ENCODE measurements around the gene CSTPP1.

Gene CSTPP1

DNA sequence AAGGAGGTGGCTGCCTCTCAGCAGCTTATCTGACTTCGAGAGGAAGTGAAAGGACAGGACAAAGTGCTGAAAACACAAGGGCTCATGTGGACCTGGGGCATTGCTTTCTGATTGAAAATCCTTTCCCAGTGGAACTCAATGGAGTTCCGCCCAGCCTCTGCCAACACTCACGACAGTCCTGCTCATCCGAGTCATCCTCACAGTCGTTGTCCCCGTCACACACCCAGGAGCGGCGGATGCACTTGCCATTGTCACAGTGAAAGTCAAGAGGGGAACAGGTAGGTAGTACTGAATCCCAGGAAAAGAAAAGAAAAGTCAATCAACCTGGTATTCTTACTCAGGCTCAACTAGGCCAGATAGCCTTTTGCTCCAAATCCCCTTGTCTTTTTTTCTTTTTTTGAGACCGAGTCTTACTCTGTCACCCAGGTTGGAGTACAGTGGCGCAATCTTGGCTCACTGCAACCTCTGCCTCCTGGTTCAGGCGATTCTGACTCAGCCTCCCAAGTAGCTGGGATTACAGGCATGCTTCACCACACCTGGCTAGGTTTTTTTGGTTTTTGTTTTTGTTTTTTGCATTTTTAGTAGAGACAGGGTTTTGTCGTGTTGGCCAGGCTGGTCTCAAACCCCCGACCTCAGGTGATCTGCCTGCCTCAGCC lies 36.3 kb upstream of the CSTPP1 start:
- Histone ChIP-seq H3K27me3 (ENCODE audit: insufficient read depth, poor library complexity, severe bottlenecking) (no peaks in the 10 kb centered on the region), H3K9me3 (ENCODE audit: severe bottlenecking) (no peaks in the 10 kb centered on the region), H3K4me3 (ENCODE audit: severe bottlenecking) (no peak overlapping the region), H3K36me3 (ENCODE audit: low read depth) (no peaks in the 10 kb centered on the region), H3K27ac (ENCODE audit: poor library complexity, severe bottlenecking) (no peak overlapping the region), H3K4me1 (ENCODE audit: insufficient read depth, poor library complexity, severe bottlenecking) (no peaks in the 10 kb centered on the region)
- DNase-seq (ENCODE audit: low spot score) (no peak), ATAC-seq (ENCODE audit: low read depth) (peak; percentile 70)
- TF ChIP-seq, protein P1, sequence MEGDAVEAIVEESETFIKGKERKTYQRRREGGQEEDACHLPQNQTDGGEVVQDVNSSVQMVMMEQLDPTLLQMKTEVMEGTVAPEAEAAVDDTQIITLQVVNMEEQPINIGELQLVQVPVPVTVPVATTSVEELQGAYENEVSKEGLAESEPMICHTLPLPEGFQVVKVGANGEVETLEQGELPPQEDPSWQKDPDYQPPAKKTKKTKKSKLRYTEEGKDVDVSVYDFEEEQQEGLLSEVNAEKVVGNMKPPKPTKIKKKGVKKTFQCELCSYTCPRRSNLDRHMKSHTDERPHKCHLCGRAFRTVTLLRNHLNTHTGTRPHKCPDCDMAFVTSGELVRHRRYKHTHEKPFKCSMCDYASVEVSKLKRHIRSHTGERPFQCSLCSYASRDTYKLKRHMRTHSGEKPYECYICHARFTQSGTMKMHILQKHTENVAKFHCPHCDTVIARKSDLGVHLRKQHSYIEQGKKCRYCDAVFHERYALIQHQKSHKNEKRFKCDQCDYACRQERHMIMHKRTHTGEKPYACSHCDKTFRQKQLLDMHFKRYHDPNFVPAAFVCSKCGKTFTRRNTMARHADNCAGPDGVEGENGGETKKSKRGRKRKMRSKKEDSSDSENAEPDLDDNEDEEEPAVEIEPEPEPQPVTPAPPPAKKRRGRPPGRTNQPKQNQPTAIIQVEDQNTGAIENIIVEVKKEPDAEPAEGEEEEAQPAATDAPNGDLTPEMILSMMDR (IDR thresholded peaks at IDR 0.05; ENCODE audit: poor library complexity, severe bottlenecking) = no peak

DNA sequence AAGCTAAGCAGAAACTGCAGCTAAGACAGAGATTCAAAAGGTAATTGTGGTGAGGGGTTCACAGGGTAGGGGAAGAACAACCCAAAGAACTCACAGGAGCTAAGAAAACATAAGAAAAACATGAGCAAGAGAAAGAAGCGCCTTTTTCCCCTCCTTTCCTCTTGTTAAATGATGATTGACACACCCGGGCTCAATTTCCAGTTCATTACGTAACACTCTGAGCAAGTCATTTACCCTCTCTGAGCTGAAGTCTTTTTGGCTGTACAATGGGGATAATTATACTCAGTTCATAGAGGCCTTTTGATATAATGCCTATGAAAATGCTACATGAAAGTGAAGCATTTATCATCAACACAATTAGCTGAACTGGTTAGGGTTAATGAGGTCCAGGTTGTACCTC lies 35.4 kb upstream of the CSTPP1 start:
- no peaks in the 10 kb centered on the region for H3K27me3 ChIP-seq (ENCODE audit: insufficient read depth, poor library complexity, severe bottlenecking)
- H3K9me3 ChIP-seq (ENCODE audit: severe bottlenecking) = no peaks in the 10 kb centered on the region
- no peak overlapping the region for H3K4me3 ChIP-seq (ENCODE audit: severe bottlenecking)
- DNase-seq (ENCODE audit: low spot score) = no peak
- no peaks in the 10 kb centered on the region for H3K4me1 ChIP-seq (ENCODE audit: insufficient read depth, poor library complexity, severe bottlenecking)
- no peak overlapping the region for H3K27ac ChIP-seq (ENCODE audit: poor library complexity, severe bottlenecking)
- no peak for ATAC-seq (ENCODE audit: low read depth)
- no peaks in the 10 kb centered on the region for H3K36me3 ChIP-seq (ENCODE audit: low read depth)
- TF ChIP-seq, protein P1 (IDR thresholded peaks at IDR 0.05; ENCODE audit: poor library complexity, severe bottlenecking) = no peak

DNA sequence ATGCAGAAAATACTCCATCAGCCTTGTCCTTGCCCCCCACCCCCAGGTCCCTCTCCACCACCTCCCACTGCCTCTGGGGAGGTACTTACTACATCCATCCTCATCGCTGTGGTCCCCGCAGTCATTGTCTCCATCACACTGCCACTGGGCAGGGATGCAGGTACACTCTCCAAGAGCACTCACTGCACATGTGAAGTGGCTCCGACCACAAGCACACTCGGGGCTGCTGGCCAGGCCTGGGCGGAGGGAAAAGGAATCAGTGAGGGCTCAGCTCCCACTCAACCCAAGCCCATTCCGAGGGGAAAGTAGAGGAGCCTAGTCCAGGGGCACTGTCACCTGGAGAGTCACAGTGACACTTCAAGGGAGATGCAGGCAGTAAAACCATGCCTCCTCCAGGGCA lies 33.9 kb upstream of the CSTPP1 start:
- no peak for DNase-seq (ENCODE audit: low spot score)
- TF ChIP-seq, protein P1 (IDR thresholded peaks at IDR 0.05; ENCODE audit: poor library complexity, severe bottlenecking) = no peak
- no peaks in the 10 kb centered on the region for H3K27me3 ChIP-seq (ENCODE audit: insufficient read depth, poor library complexity, severe bottlenecking)
- H3K4me3 ChIP-seq (ENCODE audit: severe bottlenecking) = no peak overlapping the region
- H3K4me1 ChIP-seq (ENCODE audit: insufficient read depth, poor library complexity, severe bottlenecking) = no peaks in the 10 kb centered on the region
- H3K36me3 ChIP-seq (ENCODE audit: low read depth) = no peaks in the 10 kb centered on the region
- H3K27ac ChIP-seq (ENCODE audit: poor library complexity, severe bottlenecking) = no peak overlapping the region
- ATAC-seq (ENCODE audit: low read depth) = no peak
- no peaks in the 10 kb centered on the region for H3K9me3 ChIP-seq (ENCODE audit: severe bottlenecking)

DNA sequence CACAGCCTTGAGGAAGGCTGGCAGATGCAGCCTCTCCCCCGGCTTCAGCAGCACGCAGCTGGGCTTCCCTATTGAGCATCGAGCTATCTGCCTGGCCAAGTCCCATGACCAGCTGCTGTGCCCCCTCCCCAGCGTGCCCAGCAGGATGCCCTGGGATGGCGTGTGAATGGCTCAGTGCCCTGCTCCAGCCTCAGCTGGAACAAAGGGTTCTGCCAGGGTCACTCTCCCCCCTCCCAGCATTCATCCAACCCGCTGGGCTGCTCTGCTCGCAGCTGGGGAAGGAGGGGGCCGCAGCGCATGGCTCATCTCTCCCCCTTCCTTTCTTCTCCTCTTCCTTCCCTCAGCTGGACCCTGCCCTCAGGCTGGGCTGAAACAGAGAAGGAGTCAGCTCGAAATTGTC lies 32.7 kb upstream of the CSTPP1 start:
- Histone ChIP-seq H3K36me3 (ENCODE audit: low read depth) (no peaks in the 10 kb centered on the region), H3K4me1 (ENCODE audit: insufficient read depth, poor library complexity, severe bottlenecking) (no peaks in the 10 kb centered on the region), H3K27ac (ENCODE audit: poor library complexity, severe bottlenecking) (no peak overlapping the region), H3K9me3 (ENCODE audit: severe bottlenecking) (no peaks in the 10 kb centered on the region), H3K27me3 (ENCODE audit: insufficient read depth, poor library complexity, severe bottlenecking) (no peaks in the 10 kb centered on the region), H3K4me3 (ENCODE audit: severe bottlenecking) (no peak overlapping the region)
- ATAC-seq (ENCODE audit: low read depth) (no peak), DNase-seq (ENCODE audit: low spot score) (no peak)
- TF ChIP-seq, protein P1 (IDR thresholded peaks at IDR 0.05; ENCODE audit: poor library complexity, severe bottlenecking) = no peak

DNA sequence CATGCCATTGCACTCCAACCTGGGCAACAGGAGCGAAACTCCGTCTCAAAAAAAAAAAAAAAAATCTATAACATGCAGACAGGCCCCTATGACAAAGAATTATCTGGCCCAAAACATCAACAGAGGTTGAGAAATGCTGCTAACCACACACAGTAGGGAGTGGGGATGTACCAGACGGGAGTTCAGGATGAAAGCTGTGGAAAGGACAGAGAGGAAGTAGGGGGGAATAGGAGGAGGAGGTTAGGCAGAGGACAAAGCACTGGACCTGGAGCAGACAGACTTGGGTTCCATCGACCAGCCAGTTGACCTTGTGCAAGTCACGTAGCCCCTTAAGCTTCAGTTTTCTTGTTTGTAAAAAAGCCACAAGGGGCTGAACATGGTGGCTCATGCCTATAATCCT lies 30.8 kb upstream of the CSTPP1 start:
- no peaks in the 10 kb centered on the region for H3K36me3 ChIP-seq (ENCODE audit: low read depth)
- TF ChIP-seq, protein P1 (IDR thresholded peaks at IDR 0.05; ENCODE audit: poor library complexity, severe bottlenecking) = no peak
- H3K27me3 ChIP-seq (ENCODE audit: insufficient read depth, poor library complexity, severe bottlenecking) = no peaks in the 10 kb centered on the region
- H3K4me1 ChIP-seq (ENCODE audit: insufficient read depth, poor library complexity, severe bottlenecking) = no peaks in the 10 kb centered on the region
- H3K4me3 ChIP-seq (ENCODE audit: severe bottlenecking) = no peak overlapping the region
- DNase-seq (ENCODE audit: low spot score) (no peak), ATAC-seq (ENCODE audit: low read depth) (no peak)
- H3K27ac ChIP-seq (ENCODE audit: poor library complexity, severe bottlenecking) = no peak overlapping the region
- H3K9me3 ChIP-seq (ENCODE audit: severe bottlenecking) = no peaks in the 10 kb centered on the region

Data from RWPE2 (cell line).